Activated CD4-positive, alpha-beta T cell treated with anti-CD3 and anti-CD28 coated beads for 24 hours (primary cell): ENCODE measurements around the gene DEGS2.

Source experiments
- DNase-seq, 2 donors: peaks; one replicate each; pipeline ENCODE4 v3.0.0-alpha.2; 2020; ENCODE audit warnings: low read depth in 2 of 2

Gene DEGS2

GRCh38 chr14:100114109-100114765 lies 45.2 kb downstream of the DEGS2 start:
- DNase-seq, result no peak

DNA sequence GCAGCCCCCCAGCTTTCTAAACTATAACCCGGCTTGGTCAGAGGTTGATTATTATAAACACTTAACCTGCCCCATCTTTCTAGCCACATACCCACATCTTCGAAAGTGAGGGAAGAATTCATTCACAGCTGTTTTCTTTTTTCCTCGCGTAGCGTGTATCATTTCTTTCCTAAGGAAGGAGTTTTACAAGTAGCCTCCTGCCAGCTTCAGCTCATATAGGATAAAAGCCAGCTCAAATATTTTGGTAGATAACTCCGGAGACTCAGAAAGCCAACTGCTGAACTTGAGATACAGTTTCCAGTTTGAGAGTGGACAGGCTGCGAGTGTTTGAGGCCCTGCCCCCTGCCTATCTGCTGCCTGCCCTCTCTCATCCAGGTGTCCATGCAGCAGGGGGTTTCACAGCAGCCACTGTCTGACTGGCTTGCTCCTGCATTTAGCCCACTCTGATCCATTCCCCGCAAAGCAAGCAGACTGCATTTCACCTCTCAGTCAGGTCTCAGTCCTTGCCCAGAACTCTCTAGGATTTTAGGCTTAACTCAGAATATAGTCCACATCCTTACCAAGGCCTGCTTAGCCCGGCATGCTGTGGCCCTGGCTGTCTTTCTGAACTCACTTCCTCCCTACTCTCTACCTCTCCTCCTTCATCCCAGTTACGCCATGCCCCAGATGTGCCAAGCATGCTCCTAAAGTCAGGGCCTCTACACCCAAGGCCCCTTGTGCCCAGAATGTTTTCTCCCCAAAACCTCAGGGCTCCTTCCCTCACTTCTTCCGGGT lies 47.3 kb downstream of the DEGS2 start:
- DNase-seq, result no peak

DNA sequence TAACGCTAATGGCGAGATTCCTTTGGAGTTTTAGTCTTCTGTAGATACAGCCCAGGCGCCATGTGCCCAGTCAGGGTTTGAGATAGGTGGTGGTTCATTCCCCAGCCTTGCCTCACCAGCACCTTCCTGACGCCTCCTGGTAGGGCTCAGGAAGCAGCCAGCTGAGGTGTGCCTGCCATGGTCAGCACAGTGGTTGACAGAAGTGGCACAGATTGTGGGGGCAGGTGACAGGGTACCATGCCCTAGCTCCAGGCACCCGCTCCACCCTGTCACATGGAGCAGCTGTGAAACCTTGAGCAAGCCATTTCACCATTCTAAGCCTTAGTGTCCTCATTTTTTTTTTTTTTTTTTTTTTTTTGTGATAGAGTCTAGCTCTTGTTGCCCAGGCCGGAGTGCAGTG lies 48.6 kb downstream of the DEGS2 start:
- DNase-seq, result no peak

DNA sequence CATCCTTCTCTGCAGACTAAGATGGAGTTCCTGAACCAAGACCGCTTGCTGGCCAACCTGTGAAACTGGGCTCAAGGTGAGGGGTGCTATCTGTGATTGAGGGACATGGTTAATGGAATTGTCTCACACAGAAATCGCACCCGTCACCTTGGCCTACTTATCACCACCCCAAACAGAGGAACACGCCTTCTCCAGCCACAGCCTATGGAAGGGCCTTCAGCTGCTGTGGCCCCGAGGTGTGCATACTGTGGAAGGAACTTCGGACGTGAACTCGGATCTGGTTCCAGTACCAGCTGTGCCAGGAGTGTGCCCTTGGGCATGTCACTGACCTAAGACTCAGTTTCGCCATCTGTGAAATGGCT lies 49.9 kb downstream of the DEGS2 start:
- DNase-seq, result no peak

- DNase-seq, result no peak
These were observed 50.4 kb downstream of the DEGS2 start for GRCh38 chr14:100108840-100109593.

DNA sequence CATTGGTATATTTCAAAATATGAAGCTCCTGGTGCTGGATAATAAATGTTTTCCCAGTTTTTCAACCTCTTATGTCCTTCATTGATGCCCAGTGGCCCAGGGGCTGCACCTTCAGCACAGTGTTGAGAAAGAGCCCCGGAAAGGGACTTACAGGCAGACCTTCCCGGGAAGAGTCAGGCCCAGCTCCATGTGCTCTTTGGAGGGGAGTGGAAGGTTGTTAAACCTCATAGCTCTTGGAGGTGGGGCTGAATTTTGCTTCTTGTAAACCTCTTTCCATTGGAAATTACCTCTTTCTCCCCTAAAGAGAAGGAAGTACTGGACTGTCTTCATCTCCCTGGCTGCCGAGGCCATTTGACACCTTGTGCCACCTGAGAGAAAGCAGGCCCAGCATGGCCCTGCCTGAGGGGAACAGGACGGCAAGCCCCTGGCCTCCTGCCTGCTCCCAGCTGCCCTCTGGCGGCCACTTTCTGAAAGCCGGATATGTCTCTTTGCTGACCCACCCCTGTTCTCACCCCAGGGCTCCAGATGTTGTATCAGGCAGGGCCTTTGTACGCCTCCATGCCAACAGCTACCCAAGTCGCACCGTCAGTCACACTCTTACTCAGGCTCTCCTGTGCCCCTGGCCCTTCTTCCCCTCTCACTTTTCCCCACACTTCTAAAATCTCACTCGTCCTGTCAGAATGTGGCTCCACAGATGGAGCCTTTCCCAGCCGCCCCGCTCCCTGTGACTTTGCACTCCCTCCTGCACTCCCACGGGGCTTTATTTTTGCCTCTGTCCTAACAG lies 51.2 kb downstream of the DEGS2 start:
- peak; percentile 88 to 90 for DNase-seq

DNA sequence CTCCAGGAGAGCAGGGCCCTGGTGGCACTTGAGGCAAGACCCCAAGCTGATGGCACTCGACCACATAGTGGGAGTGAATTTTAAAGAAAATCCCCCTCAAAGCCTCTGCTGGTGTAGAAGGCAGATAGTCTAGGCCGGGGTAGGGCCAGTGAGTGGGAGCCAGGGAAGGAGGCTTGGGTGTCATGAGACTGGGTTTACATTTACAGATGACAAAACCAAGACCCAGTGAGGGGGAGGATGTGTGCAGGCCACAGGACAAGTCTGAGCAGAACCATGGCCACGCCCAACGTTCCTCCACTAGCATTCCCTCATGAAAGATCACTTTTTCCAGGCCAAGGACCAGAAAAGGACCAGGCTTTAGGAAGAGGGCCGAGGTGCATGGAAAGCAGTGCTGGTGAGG lies 52.2 kb downstream of the DEGS2 start:
- no peak for DNase-seq

- no peak for DNase-seq
These were observed 53.0 kb downstream of the DEGS2 start for GRCh38 chr14:100106250-100107112.

DNA sequence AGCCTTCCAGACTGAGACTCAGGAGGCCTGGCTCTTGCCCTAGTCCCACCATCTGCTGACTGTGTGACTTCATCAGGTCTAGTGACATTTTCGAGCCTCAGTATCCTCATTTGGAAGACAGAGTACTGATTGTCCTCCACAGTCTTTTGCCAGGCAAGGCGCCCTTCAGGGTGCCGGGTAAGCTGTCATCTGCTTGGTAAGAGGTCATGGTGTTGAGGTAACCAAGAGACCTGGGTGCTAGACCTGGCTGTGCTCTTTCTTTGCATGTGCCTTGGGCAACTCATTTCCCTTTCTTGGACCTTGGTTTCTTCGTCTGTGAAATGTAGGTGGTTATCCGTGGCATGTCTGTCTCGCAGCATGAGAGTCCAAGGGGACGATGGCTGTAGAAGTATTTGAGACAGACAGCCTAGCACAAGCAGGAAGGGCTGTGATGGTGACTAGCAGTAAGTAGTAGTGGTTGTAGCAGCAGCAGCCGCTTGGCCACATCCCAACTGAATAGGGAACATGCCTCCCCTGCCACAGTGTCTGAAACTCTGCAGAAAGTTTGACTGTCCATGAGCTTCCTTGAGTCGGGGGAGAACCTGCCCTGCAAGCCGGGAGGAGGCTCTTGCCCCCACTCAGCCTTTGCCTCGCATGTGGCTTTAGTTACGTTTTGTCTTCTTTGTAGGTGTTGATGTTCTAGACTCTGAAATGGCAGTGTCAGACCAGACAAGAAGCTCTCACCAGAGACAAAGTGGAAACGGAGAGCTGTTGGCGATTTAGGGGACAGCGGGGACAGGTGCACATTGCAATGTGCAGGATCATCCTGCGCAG lies 53.9 kb downstream of the DEGS2 start:
- no peak for DNase-seq

DNA sequence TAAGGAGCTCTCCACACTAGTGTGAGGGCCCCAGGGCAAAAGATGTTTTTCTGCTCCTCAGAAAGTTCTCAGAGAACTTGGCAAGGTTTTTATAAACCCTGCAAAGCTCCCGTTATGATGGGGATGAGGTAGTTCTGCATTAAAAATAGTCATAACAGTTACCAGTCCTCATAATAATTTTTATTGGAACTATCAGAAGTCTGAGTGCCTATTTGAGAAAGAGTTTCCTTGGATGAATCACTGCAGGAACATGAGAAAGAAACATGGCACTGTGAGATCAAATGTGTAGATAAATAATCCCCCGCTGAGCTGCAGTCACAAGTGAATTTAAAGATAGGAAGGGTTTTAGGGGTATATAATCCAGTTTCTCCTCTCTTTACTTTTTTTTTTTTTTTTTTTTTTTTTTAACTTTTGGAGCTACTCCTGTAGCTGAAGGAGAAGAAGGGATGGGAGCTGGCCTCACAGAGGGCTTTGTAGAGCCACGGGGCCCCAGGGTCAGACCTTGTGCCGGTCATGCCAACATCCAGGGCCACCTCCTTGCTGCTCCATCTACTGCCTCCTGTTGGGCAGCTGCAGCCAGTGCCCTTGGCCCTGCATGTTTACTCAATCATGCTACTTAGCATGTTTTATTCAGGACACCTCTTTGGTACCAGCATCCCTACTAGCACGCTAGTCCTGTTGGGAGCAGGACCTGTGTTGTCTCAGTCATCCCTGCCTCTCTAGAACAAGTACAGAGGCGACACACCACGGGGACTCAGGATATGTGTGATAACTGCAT lies 54.7 kb downstream of the DEGS2 start:
- no peak for DNase-seq

- no peak for DNase-seq
These were observed 55.5 kb downstream of the DEGS2 start for GRCh38 chr14:100104006-100104352.

DNA sequence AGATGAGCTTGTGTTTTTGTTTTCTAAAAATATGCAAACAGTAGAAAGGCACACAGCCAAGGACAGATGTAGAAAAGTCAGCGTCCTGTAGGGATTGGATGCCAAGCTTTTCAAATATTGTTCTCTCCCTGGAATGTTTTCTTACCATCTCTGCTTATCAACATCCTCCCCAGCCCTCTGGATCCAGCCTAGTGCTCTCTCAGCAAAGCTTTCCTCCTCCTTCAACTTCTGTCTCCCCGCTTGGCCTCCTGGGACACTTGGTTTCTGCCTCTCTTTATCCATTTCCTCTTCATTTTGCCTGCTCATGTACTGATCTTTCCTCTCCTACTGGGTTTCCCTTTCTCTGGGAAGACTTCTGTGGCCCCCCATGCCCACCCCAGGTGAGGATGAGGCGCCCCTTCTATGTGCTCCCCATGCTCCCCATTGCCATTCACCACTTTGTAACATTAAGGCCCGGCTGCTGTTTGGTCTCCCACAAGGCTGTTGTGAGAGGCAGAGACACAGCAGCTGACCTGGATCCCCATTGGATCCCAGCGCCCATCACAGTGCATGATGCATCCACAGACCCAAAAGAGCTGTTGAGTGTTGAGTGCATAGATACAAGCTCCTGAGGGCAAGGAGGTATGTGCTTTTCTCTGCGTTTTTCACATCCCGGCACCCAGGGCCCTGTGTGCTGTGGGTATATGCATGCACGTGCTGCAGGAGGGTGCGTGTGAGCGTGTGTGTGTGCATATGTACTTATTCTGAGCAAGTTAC lies 56.0 kb downstream of the DEGS2 start:
- DNase-seq, result no peak

DNA sequence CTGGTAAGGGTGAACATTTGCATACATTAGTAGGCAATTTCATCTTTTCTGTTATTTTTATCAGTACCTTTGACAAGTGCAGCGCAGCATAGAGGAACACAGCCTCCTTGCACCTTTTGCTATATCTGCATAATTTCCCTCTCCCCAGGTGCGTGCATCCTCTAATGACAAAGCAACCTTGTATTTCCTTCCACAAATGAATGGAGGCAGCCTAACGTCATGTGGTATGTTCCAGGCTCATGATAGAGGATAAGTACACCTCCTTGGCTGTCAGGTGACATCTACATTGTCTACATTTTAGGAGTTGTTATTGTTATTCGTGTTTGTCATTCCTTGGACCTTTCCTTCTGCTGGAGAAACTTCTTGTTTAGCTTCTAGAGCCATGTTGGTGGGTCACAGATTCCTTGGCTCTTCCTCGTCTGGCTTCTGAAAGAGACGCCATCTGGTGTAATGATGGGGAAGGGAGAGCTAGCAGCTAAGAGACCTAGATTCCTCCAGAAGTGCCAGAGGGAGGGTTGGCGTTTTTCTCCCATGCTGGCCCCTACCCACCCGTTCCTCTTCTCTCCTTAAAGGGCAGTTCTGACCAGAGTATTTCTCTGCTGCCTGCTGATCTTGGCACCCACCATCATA lies 57.2 kb downstream of the DEGS2 start:
- no peak for DNase-seq

DNA sequence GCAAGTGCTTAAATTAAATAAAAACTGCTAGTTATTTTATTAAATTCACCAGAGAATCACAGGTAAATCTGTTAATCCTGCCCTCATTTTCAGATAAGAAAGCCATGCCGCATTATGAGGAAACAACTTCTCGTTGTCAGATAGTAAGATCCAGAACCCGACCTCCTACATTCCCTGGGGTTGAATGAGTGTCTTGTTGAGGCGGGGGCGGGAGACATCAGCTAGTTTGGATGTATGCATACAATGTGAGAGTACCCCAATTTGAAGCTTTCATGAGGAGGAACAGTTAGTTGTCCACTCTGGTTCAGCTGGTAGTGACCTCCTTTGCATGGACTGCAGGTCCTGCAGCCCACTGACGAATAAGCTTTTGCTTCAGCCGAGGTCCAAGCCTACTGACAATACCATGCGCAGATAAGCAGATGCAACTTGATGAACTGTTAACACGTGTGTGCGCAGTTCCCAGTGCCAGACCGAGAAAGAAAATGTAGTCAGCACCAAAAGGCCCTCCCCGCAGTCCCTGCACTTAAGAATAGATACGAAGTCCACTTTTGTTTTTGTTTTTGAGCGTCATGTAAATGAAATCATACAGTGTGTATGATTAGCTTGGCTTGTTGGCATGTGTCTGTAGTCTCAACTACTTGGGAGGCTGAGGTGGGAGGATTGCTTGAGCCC lies 59.3 kb downstream of the DEGS2 start:
- no peak for DNase-seq

GRCh38 chr14:100098171-100098570 lies 61.3 kb downstream of the DEGS2 start:
- no peak for DNase-seq

DNA sequence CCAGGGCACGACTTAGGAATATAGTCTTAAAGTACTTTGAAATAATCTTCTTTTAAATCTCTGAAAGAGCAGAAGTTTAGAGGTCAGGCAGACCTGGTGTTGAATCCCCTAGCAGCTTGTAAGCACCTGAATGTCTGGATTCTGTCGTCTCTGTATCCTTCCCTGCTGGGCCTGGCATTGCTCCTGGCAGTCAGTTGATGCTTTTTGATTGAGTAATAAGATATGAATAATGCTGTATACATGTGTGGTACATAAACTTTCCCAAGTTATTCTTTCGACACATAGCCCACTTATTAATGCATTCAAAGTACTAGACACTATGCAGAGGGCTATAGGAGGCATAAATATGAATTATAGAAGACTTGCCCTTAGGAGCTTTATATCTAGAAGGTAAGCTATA lies 62.8 kb downstream of the DEGS2 start:
- no peak for DNase-seq
